Epithelial cell of prostate (primary cell): ENCODE results near the gene PTBP3.
"Not testable (repeated sequence)": the region's sequence is repeated elsewhere in the genome, so short reads cannot be mapped to it uniquely, and the experiment has no call there.

Experiments used
- DNase-seq: peaks from one replicate; pipeline ENCODE4 v3.0.0-alpha.2; 2011; ENCODE audit warnings: low read depth, low spot score
- H3K27ac ChIP-seq: fragments of 450-650 bp; 2 replicates; pipeline ENCODE4 v1.5.1; 2017; ENCODE audit warnings: mild to moderate bottlenecking

Gene PTBP3, protein sequence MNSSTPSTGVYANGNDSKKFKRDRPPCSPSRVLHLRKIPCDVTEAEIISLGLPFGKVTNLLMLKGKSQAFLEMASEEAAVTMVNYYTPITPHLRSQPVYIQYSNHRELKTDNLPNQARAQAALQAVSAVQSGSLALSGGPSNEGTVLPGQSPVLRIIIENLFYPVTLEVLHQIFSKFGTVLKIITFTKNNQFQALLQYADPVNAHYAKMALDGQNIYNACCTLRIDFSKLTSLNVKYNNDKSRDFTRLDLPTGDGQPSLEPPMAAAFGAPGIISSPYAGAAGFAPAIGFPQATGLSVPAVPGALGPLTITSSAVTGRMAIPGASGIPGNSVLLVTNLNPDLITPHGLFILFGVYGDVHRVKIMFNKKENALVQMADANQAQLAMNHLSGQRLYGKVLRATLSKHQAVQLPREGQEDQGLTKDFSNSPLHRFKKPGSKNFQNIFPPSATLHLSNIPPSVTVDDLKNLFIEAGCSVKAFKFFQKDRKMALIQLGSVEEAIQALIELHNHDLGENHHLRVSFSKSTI

DNA sequence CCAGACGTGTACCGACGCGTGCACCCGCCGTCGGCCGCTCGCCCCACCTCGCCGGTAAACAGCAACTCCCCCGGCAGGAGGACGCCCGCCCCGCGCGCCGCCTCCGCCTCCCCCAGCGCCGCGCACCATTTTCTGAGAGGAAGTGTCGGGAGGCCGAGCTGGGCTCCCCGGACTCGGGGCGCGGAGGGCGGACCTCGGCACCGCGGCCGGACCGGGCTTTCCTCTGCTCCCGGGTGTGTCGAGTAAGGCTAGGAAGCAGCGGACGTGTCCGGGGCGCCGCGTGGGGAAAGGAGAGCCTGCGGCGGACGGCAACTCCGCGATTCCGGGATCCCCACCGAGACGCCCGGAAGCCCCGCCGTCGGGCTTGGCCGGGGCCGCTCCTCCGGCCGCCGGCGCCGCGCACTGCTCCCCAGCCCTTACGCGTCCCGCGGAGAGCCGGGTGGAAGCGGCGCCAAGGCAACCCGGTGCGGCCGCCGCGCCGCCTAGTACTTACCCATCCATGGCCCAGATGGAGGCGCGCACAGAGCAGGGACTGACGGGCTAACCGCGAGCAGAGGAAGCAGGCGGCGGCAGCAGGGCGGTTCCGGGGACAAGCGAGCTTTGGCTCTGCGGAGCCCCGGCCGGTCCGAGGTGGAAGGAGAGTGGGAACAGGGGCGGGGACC is at the start of gene PTBP3:
TSS of gene PTBP3 (minus strand) at position 643 of the 662 bp plus-strand sequence. CDS start 35,754 bp downstream, outside the sequence.
- H3K27ac ChIP-seq = peak within 1 kb of the TSS; percentile 97

DNA sequence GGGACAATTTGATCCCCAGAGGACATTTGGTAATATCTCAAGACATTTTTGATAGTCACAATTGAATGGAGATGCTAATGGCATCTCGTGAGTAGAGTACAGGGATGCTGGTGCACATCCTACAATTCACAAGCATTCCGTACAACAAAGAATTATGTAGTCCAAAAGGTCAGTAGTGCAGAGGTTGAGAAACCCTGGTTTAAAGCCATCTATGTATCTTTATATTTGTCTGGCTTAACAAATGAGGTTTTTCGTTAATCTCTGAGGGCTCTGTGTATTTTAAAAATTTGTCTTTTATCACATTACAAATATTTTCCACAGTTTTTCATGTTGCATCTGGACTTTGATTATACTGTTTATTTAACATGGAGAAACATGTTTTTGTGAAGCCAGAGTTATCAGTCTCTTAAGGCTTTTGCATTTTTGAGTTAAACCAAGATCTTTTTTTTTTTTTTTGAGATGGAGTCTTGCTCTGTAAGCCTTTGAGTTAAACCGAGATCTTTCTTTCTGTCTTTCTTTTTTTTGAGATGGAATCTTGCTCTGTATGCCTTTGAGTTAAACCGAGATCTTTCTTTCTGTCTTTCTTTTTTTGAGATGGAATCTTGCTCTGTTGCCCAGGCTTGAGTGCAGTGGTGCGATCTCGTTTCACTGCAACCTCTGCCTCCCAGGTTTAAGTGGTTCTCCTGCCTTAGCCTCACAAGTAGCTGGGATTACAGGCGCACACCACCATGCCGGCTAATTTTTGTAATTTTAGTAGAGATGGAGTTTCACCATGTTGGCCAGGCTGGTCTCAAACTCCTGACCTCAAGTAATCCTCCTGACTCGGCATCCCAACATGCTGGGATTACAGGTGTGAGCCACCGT is 49.3 kb upstream of the PTBP3 start:
- H3K27ac ChIP-seq = no peak overlapping the region
- DNase-seq = no peak

More for the DNA sequence above, at the start of gene PTBP3:
- no peak for DNase-seq

DNA sequence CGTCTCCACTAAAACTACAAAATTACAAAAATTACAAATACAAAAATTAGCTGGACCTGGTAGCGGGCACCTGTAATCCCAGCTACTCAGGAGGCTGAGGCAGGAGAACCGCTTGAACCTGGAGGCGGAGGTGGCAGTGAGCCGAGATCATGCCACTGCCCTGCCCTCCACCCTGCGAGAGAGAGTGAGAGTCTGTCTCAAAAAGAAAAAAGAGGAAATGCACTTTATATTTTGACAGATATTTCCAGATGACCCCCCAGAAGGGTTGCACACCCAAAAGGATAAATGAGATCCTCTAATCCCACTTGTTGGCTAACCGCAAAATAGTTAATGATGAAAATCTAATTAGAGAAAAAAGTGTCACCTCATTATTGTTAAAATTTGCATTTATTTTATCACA is 48.6 kb upstream of the PTBP3 start:
- H3K27ac ChIP-seq = no peak overlapping the region
- DNase-seq = no peak

DNA sequence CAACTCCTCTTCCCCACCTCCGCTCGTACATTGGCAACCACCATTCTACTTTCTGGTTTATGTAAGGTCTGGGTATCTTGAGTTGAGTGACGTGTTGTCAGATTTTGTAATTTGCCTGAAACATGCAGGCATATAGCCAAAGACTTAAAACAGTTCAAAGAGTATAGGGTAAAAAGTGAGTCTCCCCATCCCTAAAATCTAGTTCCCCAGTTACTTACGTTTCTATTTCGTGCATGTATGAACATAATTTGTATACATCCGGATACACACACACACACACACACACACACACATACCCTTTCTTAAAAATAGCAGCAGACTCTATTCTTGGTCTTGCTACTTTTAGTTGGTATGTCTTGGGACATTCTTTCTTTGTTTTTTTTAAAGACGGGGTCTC is 47.4 kb upstream of the PTBP3 start:
- DNase-seq = no peak
- H3K27ac ChIP-seq = peak overlapping the region; percentile 67

DNA sequence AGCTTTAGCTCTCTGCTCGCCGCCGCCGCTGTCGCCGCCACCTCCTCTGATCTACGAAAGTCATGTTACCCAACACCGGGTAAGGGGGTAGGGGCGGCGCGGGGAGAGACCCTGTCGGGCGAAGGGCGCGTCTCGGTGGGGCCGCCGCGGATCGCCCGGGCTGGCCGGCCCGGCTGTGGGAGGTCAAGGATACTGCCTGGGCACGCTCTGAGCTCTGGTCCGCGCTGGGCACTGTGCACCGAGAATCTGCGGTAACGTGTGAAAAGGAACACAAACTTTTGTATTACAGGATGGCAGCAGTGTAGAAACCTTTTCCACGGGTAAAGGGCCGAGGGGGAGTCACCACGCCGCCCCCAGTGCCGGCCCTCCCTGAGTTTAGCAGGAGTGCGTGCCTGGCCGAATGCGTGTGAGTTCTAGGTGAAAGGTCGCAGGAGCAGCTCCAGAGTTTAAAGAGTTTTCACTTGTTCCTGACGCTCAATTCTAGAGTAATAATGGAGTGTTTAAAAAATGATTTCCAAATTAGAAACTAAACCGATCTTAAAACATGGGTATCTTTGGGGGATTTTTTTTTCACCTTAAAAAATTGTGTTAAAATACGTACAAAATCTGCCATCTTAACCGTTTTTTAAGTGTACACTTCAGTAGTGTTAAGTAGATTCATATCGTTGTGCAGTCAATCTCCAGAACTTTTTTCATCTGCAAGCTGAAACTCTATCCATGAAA is 46.8 kb upstream of the PTBP3 start, which contains the start of gene HSDL2:
TSS of gene HSDL2 (plus strand) at position 7 of the 723 bp plus-strand sequence. CDS start at position 63, 56 bp downstream.
- no peak for DNase-seq
- H3K27ac ChIP-seq = peak within 1 kb of the TSS; percentile 67

DNA sequence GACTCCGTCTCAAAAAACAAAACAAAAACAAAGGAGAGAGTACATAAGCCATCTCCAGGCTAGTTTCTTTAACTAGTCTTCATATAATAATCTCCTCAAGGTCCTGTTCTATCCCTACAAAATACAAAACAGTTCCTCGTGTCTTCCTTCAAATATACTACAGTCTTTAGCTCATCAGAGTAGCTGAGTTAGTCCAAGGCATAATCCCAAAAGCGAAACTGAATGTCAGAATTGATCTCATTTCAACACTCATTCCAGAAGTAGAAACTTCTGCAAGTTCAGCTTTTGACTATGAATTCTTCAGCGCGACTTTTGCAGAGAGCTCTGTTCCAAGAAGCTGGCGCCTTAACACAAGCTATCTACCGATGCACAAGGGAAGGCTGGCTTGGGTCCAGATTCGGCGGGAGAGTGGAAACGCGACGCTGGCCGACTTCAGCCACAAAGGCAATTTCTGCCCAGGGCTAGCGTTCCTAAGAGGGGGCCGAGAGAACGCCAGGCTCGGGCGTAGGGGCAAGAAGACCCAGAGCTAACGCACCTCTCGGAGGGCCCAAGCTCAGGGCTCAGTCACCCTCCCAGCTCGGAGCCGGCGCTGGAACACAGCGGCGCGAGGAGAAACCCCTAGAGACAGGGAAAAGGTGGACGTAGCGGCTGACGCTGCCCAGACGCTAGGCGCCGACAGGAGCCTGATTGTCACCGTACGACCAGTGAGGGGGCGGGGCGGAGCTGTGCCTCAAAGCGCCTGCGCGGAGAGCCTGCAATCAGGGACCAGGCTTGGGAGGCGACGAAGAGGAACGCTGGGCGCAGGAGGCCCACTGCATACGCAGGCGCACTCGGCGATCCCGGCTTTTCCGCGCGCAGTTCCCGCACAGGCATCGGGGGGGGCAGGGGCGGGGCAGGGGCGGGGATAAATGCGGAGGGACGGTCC is 46.0 kb upstream of the PTBP3 start:
- H3K27ac ChIP-seq = peak overlapping the region; percentile 67
- peak; percentile 86 for DNase-seq

DNA sequence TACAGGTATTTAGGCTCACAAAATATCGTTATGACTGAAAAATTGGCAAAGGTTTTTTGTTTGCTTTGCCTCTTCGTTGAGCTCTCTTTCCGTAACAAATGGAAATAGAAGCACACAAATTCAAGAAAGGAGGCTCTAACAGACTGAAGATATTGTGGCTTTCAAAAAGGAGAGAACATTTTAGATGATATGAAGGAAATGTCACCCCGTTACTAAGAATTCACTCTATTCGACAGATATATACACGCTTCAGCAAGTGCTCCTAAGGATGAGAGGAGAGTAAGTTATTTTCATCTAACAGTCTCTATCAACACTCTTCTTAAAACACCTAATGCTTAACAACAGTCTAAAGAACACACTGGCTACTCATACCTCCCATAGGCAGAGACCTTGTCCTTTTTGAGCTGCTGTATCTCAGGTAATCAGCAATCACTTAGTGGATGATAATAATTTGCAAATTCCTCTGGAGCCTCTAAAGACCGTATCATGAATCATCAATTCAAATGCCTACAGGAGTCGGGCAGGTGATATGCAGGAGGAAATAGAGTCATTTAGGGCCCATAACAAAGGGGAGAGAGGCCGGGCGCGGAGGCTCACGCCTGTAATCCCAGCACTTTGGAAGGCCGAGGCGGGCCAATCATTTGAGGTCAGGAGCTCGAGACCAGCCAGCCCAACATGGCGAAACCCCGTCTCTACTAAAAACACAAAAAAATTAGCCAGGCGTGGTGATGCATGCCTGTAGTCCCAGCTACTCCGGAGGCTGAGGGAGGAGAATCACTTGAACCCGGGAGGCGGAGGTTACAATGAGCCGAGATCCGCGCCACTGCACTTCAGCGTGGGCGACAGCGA is 45.1 kb upstream of the PTBP3 start:
- H3K27ac ChIP-seq = peak overlapping the region; percentile 67
- peak; percentile 8 for DNase-seq

DNA sequence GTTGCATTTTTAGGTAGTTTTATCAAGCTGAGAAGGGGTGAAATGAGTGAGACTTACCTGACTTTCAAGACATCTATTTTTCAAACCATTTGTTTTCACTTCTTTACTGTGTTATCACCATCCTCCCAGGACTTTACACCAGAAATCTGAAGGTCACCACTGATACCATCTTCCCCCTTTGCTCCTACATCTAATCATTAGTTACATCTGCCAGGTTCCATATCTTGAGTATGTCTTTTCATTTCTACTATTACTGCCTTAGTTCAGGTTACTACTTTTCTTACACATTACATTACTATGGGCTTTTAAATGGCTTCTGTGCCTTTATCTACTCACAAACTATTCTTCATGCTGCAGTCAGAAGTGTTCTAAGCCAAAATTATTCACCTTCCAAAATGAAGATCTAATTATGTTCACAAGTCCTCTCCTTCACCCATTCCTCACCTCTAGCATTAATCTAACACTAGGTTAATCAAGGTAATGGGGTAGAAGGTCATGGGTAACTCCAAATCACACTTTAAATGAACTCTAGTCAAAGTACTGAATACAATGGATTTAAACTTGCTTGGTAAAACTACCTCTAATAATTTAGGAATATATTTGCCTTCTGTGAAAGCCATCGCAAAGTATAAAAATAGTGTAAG is 44.4 kb upstream of the PTBP3 start:
- H3K27ac ChIP-seq = peak overlapping the region; percentile 67

DNA sequence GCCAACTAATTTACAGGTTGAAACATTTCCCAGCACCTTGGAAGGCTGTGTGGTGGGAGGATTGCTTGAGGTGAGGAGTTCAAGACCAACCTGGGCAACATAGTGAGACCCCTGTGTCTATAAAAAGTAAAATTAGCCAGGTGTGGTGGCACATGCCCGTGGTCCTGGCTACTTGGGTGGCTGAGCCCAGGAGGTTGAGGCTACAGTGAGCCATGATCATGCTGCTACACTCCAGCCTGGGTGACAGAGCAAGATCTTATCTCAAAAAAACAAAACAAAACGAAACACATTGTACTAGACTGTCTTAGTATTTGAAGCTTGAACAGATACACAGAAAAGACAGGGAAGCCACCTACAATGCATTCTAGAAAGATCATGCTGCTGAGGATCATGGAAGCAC is 43.7 kb upstream of the PTBP3 start:
- H3K27ac ChIP-seq = no peak overlapping the region
- DNase-seq = no peak

More for the DNA sequence above, 44.4 kb upstream of the PTBP3 start:
- no peak for DNase-seq

DNA sequence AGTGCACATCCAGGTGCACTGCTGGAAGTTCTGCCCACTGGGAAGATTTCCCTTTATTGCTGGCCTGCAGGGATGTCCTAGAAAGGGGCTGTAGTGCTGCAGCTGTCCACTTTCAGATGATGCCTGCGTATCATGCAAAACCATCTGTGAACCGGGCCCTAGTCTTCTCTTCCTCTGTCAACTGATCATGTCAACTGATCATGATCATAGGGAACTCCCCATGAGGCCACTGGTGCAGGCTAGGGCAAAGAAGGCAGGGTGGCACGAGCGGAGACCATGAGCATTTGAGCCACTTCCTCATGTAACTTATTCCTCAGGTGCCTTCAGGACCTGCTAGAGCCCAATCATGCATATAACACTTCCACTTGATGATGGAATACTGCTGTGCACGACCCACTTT is 41.9 kb upstream of the PTBP3 start:
- no peak overlapping the region for H3K27ac ChIP-seq
- DNase-seq = no peak

DNA sequence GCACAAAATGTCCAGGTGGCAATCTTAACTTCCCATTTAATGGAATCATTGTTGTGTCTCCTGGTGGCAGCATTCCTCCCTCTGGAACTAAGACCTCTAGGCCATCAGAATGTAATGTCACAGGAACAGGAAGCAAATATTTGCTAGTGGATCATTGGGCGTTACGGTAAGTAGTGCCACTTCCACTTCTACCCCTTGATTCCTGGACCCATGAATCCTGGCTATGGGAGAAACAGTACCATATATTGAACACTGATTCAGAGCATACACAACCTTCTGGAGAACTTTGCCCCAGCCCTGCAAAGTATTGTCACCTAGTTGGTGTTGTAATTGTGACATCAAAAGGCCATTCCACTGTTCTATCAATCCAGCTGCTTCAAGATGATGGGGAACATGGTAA is 40.8 kb upstream of the PTBP3 start:
- H3K27ac ChIP-seq, DNase-seq: not testable (repeated sequence)

DNA sequence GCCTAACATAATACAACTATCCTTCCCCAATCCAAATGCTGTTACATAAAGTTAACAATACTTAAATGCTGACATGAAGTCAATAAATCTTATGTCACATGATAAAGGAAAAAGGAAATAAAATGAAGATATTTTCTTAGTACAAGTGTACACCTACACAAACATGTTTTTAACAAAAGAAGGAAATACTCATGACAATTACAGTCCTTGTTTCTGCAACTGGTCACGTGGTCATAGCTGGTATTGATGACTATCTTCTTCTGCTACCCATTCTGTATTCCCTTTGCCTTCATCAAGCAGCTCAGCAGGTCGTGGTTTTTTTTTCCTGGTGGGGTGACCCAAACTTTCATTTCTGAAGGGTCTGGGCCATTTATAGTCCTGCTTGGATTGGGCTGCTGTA is 40.2 kb upstream of the PTBP3 start:
- not testable (repeated sequence) for DNase-seq, H3K27ac ChIP-seq

DNA sequence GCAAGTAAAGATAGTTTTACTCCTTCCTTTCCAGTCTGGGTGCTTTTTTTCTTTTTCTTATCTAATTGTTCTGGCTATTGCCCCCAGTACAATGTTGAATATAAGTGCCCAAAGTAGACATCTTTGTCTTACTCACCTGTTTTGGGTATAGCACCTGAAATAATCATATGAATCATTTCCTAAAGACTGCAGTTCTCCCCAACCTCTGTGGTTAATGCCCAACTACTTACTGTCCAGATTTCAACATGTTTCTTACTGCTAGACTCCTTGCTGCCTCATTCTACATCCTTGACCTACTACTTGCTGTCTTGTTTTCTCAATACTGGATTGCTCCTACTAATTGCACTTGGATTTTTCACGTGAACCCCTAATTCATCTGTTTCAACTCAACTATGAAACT is 37.6 kb upstream of the PTBP3 start:
- no peak overlapping the region for H3K27ac ChIP-seq

DNA sequence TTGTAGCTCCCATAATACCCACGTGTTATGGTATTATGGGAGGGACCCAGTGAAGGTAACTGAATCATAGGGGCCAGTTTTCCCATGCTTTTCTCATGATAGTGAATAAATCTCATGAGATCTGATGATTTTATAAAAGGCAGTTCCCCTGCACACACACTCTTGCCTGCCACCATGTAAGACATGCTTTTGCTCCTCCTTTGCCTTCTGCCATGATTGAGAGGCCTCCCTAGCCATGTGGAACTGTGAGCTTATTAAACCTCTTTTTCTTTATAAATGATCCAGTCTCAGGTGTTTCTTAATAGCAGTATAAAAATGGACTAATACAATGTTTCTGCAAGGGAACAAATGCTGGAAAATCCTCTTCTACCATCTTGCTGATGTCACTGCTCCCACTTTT is 36.4 kb upstream of the PTBP3 start:
- no peak overlapping the region for H3K27ac ChIP-seq
- DNase-seq = no peak

More for the DNA sequence above, 37.6 kb upstream of the PTBP3 start:
- no peak for DNase-seq

DNA sequence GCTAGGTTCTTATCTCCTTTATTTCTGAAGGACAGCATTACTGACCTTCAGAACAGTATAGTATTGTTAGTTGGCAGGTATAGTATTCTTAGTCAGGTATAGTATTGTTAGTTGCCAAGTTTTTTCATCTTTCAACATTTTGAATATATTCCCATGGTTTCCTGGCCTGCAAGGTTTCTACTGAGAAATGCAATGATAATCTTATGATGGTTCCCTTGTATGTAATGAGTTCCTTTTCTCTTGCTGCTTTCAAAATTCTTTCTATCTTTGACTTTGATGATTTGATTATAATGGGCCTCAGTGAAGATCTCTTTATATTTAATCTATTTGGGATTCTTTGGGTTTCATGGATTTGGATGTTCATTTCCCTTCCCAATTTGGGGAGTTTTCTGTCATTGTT is 34.0 kb upstream of the PTBP3 start:
- H3K27ac ChIP-seq = no peak overlapping the region
- DNase-seq = no peak

DNA sequence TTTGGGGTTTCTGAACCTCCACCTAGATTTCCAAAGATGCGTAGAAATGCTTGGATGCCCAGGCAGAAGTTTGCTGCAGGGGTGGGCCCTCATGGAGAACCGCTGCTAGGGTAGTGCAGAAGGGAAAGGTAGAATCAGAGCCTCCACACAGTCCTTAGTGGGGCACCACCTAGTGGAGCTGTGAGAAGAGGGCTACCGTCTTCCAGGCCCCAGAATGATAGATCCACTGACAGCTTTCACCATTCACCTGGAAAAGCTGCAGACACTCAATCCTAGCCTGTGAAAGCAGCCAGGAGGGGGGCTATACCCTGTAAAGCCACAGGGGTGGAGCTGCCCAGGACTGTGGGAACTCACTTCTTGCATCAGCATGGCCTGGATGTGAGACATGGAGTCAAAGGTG is 33.2 kb upstream of the PTBP3 start:
- H3K27ac ChIP-seq = no peak overlapping the region

DNA sequence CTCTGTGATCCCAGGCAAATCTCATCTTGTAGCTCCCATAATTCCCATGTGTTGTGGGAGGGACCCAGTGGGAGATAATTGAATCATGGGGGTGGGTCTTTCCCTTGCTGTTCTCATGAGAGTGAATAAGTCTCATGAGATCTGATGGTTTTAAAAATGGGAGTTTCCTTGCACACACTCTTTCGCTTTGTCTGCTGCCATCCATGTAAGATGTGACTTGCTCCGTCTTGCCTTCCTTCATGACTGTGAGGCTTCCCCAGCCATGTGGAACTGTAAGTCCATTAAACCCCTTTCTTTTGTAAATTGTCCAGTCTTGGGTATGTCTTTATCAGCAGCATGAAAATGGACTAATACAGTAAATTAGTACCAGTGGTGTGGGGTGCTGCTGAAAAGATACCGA is 31.8 kb upstream of the PTBP3 start:
- not testable (repeated sequence) for H3K27ac ChIP-seq, DNase-seq

More for the DNA sequence above, 33.2 kb upstream of the PTBP3 start:
- DNase-seq = no peak
